GM12892 (cell line): Measurements from ENCODE around the gene PLSCR3.

Experiments
- POLR2A ChIP-seq: IDR thresholded peaks from 2 replicates; pipeline ENCODE4 v1.6.1; 2011; ENCODE audit warnings: low read depth, low read length, control low read depth
- TAF1 ChIP-seq: IDR thresholded peaks from 2 replicates; pipeline ENCODE4 v1.6.1; 2011; ENCODE audit warnings: low read depth, mild to moderate bottlenecking, control low read depth, low read length, borderline replicate concordance

DNA sequence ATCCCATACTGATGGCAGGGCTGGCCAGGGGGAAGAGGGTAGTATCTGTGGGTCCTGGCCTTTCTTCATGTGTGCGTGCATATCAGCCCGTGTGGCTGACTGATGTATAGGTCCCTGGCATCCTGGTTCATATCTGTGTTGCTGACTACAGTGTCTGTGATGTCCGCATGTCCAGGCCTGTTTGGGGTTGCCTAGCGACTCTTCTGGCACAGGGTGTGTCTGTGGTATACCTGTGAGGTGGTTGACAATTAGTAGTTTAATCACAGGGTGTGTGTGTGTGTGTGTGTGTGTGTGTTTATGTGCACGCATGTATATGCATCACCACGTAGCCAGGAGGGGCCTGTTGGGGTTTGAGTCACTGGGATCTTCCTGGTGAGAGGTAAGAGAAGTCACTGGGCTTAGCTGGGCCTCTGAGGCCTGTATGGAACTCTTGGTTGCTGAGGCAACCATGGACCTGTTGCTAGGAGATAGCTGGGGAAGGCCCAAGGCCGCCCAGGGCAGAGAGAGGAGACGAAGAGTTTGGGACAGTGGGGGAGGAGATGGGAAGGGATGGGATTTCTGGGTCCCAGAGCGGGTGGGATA lies 40.0 kb downstream of the PLSCR3 start:
- TF ChIP-seq POLR2A, result no peak
- no peak for TF ChIP-seq TAF1
